Glutamatergic neuron (in vitro differentiated cells): ENCODE data around the gene PRSS36. TPM values are rescaled to one million over a fixed set of nuclear protein-coding genes. Genes with fewer than 3 reads are reported as not detected.
A peak's percentile ranks its signal among the peaks of the same experiment; 100 is the strongest.

Experiments
- DNase-seq: peaks from one replicate; pipeline ENCODE4 v3.0.0; 2022
- H3K27ac Mint-ChIP-seq: one replicate; pipeline ENCODE4 v1.8.0; 2020; ENCODE audit warnings: mild to moderate bottlenecking, mixed read lengths, inconsistent platforms; ENCODE audit not compliant: unreplicated experiment
- H3K27me3 Mint-ChIP-seq: one replicate; pipeline ENCODE4 v1.8.0; 2020; ENCODE audit warnings: mild to moderate bottlenecking, moderate library complexity, mixed read lengths, inconsistent platforms; ENCODE audit not compliant: unreplicated experiment
- H3K36me3 Mint-ChIP-seq: one replicate; pipeline ENCODE4 v1.8.0; 2020; ENCODE audit warnings: mild to moderate bottlenecking, mixed read lengths, inconsistent platforms; ENCODE audit not compliant: unreplicated experiment
- H3K4me1 Mint-ChIP-seq: one replicate; pipeline ENCODE4 v1.8.0; 2020; ENCODE audit warnings: mild to moderate bottlenecking, low read depth, mixed read lengths, inconsistent platforms; ENCODE audit not compliant: unreplicated experiment
- H3K4me3 Mint-ChIP-seq: one replicate; pipeline ENCODE4 v1.8.0; 2020; ENCODE audit warnings: mild to moderate bottlenecking, mixed read lengths, inconsistent platforms; ENCODE audit not compliant: unreplicated experiment
- H3K9me3 Mint-ChIP-seq: one replicate; pipeline ENCODE4 v1.8.0; 2020; ENCODE audit warnings: mild to moderate bottlenecking, moderate library complexity, mixed read lengths, inconsistent platforms; ENCODE audit not compliant: unreplicated experiment
- total RNA-seq: library from RNA; stranded (reverse); fragmentation: NEBNext Ultra II Directional; extraction: Animal tissue kit (Norgen Biotek cat#: 25700); gene quantifications from one replicate; pipeline ENCODE4 v1.2.1, GENCODE V29; 2021; ENCODE audit not compliant: unreplicated experiment
- TF ChIP-seq, protein P1 (sequence below): fragments of 200-600 bp; sonication (generic); IDR thresholded peaks from one replicate; pipeline ENCODE4 v1.5.0; 2021; ENCODE audit not compliant: partially characterized antibody, unreplicated experiment

PRSS36 gene
- total RNA-seq, 1 donor from 2014 or later: 0.61 TPM

DNA sequence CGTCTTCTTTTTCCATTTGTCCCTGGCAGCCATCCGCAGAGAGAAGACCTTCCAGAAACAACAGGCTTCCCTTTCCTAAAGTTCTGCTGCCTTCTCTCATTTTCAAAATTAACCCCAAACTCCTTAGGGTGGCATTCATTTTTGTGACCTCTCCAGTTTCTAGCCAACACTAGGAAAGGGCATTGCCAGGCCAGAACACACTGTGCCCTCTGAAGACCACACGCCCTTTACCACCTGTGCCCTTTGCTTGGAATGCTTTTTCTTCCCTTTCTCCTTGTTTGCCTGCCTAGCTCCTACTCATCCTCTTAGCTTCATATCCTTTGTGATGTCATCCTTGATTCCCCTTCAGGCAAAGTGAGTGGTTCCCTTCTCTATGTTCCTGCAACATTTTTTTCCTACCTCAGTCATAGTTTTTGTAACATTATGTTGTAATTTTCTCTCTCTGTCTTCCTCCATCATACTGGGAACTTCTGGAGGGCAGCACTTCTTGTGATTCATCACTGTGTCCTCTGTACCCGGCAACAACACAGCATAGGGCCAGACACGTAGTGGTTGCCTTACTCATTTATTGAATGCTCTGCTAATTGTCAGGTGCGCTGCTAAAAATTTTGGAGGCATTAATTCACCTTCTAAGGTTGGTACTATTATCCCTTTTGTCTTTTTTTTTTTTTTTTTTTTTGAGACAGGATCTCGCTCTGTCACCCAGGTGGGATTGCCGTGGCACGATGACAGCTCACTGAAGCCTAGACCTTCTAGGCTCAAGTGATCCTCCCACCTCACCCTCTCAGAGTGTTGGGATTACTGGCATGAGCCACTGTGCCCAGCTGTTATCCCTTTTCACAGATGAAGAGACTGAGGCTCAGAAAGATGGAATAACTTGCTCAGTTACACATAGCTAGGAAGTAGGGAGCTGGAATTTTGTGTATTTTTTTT lies 31.4 kb downstream of the PRSS36 start:
- Mint-ChIP-seq H3K27me3 (peaks cover 6% of the 10 kb centered on the region), H3K36me3 (no peaks in the 10 kb centered on the region), H3K4me3 (peak overlapping the region; percentile 91), H3K4me1 (peaks cover 6% of the 10 kb centered on the region), H3K27ac (peak overlapping the region; percentile 73), H3K9me3 (peaks cover 8% of the 10 kb centered on the region)
- no peak for DNase-seq
- TF ChIP-seq, protein P1, sequence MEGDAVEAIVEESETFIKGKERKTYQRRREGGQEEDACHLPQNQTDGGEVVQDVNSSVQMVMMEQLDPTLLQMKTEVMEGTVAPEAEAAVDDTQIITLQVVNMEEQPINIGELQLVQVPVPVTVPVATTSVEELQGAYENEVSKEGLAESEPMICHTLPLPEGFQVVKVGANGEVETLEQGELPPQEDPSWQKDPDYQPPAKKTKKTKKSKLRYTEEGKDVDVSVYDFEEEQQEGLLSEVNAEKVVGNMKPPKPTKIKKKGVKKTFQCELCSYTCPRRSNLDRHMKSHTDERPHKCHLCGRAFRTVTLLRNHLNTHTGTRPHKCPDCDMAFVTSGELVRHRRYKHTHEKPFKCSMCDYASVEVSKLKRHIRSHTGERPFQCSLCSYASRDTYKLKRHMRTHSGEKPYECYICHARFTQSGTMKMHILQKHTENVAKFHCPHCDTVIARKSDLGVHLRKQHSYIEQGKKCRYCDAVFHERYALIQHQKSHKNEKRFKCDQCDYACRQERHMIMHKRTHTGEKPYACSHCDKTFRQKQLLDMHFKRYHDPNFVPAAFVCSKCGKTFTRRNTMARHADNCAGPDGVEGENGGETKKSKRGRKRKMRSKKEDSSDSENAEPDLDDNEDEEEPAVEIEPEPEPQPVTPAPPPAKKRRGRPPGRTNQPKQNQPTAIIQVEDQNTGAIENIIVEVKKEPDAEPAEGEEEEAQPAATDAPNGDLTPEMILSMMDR: no peak

DNA sequence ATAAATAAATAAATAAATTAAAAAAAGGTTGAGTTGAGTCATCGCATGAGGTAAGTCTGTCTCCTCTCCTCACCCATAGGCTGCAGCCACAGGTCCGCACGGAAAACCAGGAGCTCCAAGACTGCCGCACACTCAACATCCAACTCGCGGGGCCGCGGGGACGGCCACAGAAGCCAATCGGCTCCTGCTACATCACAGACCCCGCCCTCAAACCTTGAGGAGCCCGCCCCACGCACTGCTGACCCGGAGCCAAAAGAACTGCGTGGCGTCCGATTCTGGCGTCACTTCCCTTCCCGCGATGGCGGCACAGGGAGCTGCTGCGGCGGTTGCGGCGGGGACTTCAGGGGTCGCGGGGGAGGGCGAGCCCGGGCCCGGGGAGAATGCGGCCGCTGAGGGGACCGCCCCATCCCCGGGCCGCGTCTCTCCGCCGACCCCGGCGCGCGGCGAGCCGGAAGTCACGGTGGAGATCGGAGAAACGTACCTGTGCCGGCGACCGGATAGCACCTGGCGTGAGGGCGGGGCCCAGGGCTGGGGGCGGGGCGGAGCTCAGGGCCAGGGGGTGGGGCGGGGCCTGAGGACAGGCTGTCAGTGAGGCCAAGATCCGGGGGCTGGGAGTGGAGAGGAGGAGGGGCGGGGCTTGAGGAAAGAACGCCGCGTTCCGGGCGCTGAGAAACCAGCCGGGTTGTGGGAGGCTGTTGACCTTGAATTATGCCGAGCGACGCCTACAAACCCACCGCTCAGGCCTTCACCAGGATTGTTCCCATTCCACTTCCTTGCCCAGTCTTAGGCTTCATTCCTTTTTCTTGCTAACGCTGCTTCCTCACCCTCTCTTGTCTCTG lies 32.3 kb downstream of the PRSS36 start, which contains the start of gene KAT8:
Gene KAT8 (plus strand): TSS at position 281 of the 839 bp plus-strand sequence. CDS start 18 bp downstream, at position 299.
- Mint-ChIP-seq H3K27ac (peak within 1 kb of the TSS; percentile 73), H3K4me1 (peaks cover 6% of the 10 kb centered on the region), H3K27me3 (peaks cover 6% of the 10 kb centered on the region), H3K36me3 (no peaks in the 10 kb centered on the region), H3K4me3 (peak within 1 kb of the TSS; percentile 91), H3K9me3 (peaks cover 8% of the 10 kb centered on the region)
- DNase-seq: peak; percentile 97
- TF ChIP-seq, protein P1: no peak

DNA sequence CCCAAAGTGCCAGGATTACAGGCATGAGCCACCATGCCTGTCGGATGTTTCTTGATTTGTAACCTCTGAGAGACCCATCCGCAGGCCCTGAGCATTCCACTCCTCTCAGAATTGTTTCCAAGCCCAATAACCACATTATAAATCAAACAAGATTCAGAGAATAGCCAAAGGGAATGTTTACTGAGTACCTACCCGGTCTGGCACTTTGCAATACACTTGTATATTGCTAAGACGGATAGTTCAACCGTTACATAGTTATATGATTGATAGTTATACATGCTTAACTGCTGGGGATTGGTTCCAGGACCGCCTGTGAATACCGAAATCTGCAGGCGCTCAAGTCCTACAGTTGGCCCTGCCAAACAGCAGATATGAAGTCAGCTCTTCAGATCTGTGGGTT lies 35.4 kb downstream of the PRSS36 start:
- H3K36me3 Mint-ChIP-seq: no peaks in the 10 kb centered on the region
- H3K9me3 Mint-ChIP-seq: peaks cover 11% of the 10 kb centered on the region
- H3K4me3 Mint-ChIP-seq: no peak overlapping the region
- H3K27ac Mint-ChIP-seq: no peak overlapping the region
- peaks cover 9% of the 10 kb centered on the region for H3K4me1 Mint-ChIP-seq
- no peak for DNase-seq
- H3K27me3 Mint-ChIP-seq: peaks cover 6% of the 10 kb centered on the region
- TF ChIP-seq, protein P1: no peak

DNA sequence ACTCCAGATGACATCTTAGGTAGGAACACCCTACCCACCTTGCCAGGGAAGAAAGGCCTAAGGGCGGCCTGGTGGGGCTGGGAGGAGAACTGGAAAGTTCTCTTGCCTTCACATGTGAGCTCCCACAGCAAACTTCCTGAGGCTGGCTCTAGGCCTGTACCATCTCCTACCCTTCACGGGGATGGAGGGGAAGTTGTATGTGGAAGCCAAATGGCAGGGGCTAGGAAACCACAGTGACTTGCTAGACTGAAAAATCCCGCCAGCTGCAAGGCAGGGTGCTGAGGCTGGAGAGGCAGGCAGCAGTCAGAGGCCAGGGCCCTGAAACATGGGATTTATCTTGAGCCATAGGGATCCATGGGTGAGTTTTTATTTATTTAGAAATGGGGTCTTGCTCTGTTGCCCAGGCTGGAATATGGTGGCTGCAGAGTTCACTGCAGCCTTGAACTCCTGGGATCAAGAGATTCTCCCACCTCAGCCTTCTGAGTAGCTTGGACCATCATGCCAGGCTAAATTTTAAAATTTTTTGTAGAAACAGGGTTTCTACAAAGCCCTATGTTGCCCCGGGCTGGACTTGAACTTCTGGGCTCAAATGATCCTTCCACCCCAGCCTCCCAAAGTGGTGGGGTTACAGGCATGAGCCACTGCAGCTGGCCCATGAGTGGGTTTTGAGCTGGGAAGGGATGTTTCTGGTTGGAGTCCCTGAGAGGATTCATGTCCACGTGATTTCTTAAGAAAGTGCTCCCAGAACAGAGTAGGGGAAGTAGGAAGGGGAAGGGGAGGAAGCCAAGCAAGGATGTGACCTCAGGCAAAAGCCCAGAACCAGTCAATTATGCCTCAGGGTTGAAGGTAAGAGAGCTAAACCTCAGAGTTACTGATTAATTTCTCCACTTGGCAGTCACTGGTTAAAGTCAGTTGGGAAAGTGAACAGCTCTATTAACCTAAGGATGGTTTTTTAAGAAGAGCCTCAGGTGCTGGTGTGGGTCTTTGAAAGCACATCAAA lies 36.4 kb downstream of the PRSS36 start:
- H3K27me3 Mint-ChIP-seq: peaks cover 4% of the 10 kb centered on the region
- peak overlapping the region; percentile 70 for H3K27ac Mint-ChIP-seq
- H3K4me3 Mint-ChIP-seq: no peak overlapping the region
- TF ChIP-seq, protein P1: no peak
- no peaks in the 10 kb centered on the region for H3K36me3 Mint-ChIP-seq
- DNase-seq: no peak
- peaks cover 6% of the 10 kb centered on the region for H3K4me1 Mint-ChIP-seq
- peaks cover 10% of the 10 kb centered on the region for H3K9me3 Mint-ChIP-seq
